ENCODE data around the gene HOOK1. TPM values are rescaled to one million over a fixed set of nuclear protein-coding genes. Genes with fewer than 3 reads are reported as not detected.

The HOOK1 gene
- total RNA-seq, 2 donors from 2014 or later, result 0.27 to 0.63 TPM

DNA sequence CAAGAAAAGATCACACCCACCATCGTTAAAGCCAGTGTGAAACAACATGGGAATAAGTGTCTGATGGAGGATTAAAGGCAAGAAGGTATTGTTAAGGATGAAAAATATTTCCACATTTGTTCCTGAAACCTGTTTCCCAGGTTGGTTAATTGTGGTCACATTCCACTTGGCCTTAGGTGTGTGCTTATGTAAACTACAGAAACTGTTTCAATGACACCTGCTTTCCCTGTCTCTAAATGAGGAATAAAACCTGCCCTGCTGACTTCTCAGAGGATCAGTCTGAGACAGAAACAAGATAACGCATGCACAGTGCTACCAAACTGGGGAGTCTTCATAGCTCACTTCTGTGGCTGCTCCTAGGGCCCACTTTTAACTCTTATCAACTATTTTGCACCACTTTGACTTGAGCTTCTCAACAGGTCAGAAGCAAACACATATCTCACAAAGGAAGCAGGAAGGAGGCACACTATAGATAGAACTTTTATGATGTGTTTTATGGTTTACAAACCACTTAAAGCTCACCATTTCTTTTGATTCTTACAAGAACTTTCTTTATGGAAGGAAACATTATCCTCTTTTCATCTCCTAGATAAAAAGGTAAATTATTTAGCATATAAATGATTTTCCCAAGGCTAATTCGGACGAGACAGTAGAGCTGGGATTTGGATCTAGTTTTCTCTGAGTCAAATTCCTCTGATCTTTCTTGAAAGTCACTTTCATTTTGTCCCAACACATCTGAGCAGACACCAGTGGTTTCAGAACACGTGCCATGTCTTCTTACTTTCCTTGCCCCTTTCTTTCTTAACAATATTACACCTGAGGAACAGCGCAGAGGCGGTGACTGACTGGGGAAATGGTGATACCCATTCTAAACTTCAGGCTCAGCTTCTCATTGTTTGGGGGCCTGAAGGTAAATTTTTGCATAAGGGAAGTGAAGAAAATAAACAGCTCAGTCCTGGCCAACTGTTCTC lies 78.4 kb downstream of the HOOK1 start:
- DNase-seq (ENCODE audit: low spot score), result no peak
- Histone ChIP-seq H3K36me3 (no peaks in the 10 kb centered on the region), H3K9me3 (no peaks in the 10 kb centered on the region), H3K27me3 (replicated peaks; ENCODE audit: insufficient read depth) (peaks cover 7% of the 10 kb centered on the region), H3K4me1 (ENCODE audit: control insufficient read depth in 1 of 2, low read depth in 2 of 2) (no peaks in the 10 kb centered on the region), H3K27ac (no peak overlapping the region), H3K4me3 (no peak overlapping the region)
- no peak for ATAC-seq (ENCODE audit: insufficient number of reproducible peaks, low FRiP score, low read depth)
- TF ChIP-seq, protein P1, sequence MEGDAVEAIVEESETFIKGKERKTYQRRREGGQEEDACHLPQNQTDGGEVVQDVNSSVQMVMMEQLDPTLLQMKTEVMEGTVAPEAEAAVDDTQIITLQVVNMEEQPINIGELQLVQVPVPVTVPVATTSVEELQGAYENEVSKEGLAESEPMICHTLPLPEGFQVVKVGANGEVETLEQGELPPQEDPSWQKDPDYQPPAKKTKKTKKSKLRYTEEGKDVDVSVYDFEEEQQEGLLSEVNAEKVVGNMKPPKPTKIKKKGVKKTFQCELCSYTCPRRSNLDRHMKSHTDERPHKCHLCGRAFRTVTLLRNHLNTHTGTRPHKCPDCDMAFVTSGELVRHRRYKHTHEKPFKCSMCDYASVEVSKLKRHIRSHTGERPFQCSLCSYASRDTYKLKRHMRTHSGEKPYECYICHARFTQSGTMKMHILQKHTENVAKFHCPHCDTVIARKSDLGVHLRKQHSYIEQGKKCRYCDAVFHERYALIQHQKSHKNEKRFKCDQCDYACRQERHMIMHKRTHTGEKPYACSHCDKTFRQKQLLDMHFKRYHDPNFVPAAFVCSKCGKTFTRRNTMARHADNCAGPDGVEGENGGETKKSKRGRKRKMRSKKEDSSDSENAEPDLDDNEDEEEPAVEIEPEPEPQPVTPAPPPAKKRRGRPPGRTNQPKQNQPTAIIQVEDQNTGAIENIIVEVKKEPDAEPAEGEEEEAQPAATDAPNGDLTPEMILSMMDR (IDR thresholded peaks at IDR 0.05), result no peak

DNA sequence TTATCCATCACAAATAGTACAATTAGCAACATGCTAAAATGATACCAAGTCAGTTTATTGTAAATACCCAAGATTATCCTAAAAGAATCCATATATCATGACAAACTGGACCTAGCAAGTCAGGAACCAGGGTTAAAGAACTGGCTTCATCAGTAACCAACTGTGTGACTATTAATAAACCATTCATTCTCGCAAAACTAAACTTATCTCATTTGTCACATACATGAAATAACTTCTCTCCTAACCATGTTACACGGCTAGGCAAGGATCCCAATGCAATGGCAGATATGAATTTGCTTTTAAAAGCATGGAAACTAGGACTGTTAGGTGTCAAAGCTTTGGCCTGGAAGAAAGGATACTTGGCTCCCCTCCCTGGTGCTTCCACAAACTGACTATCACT lies 82.4 kb downstream of the HOOK1 start:
- no peaks in the 10 kb centered on the region for H3K36me3 ChIP-seq
- TF ChIP-seq, protein P1 (IDR thresholded peaks at IDR 0.05), result no peak
- H3K4me3 ChIP-seq, result no peak overlapping the region
- DNase-seq (ENCODE audit: low spot score), result no peak
- peaks cover 7% of the 10 kb centered on the region for H3K27me3 ChIP-seq (replicated peaks; ENCODE audit: insufficient read depth)
- H3K4me1 ChIP-seq (ENCODE audit: control insufficient read depth in 1 of 2, low read depth in 2 of 2), result no peaks in the 10 kb centered on the region
- ATAC-seq (ENCODE audit: insufficient number of reproducible peaks, low FRiP score, low read depth), result no peak
- no peak overlapping the region for H3K27ac ChIP-seq
- no peaks in the 10 kb centered on the region for H3K9me3 ChIP-seq

DNA sequence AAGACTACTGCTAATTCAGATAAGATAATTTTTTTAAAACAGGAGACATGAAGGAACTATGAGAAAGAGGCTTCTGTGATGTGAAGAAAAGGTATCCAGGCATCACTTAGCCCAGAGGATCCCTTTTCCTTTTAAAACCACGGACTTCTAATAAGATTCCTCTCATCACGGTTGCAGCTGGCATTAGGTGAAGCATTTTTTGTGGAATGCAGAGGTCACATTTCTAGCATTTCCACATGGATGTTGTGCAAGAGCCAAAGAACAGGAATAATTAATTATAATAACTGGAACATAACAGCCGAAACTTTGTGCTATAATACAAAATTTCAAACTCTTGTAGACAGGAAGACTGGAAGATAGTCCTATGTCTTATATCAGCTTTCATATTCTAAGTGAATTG lies 84.2 kb downstream of the HOOK1 start:
- DNase-seq (ENCODE audit: low spot score), result no peak
- peaks cover 7% of the 10 kb centered on the region for H3K27me3 ChIP-seq (replicated peaks; ENCODE audit: insufficient read depth)
- ATAC-seq (ENCODE audit: insufficient number of reproducible peaks, low FRiP score, low read depth), result no peak
- TF ChIP-seq, protein P1 (IDR thresholded peaks at IDR 0.05), result no peak
- H3K27ac ChIP-seq, result no peak overlapping the region
- H3K4me1 ChIP-seq (ENCODE audit: control insufficient read depth in 1 of 2, low read depth in 2 of 2), result no peaks in the 10 kb centered on the region
- no peaks in the 10 kb centered on the region for H3K36me3 ChIP-seq
- H3K4me3 ChIP-seq, result no peak overlapping the region
- H3K9me3 ChIP-seq, result no peaks in the 10 kb centered on the region

DNA sequence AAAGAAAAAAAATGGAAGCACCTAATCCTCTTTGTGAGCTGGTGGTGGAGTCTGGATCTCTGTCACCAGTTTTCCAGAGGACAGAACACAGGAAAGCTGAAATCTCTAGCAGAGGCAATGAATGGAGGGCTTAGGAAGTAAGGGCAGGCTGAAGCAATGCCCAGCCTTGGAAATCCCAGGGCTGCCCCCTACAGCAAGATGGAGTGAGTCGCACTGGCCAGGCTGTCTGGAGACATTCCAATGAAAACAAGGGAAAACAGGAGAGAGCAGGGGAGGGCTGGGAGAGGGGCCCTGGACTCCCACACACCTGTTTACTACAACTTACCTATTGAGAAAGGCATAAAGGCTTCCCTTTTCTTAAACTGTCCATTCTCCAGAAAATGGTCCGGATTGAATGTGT lies 85.9 kb downstream of the HOOK1 start:
- Histone ChIP-seq H3K27ac (no peak overlapping the region), H3K27me3 (replicated peaks; ENCODE audit: insufficient read depth) (peaks cover 7% of the 10 kb centered on the region), H3K9me3 (no peaks in the 10 kb centered on the region), H3K36me3 (no peaks in the 10 kb centered on the region), H3K4me3 (no peak overlapping the region), H3K4me1 (ENCODE audit: control insufficient read depth in 1 of 2, low read depth in 2 of 2) (no peaks in the 10 kb centered on the region)
- ATAC-seq (ENCODE audit: insufficient number of reproducible peaks, low FRiP score, low read depth) (no peak), DNase-seq (ENCODE audit: low spot score) (no peak)
- TF ChIP-seq, protein P1 (IDR thresholded peaks at IDR 0.05), result no peak

DNA sequence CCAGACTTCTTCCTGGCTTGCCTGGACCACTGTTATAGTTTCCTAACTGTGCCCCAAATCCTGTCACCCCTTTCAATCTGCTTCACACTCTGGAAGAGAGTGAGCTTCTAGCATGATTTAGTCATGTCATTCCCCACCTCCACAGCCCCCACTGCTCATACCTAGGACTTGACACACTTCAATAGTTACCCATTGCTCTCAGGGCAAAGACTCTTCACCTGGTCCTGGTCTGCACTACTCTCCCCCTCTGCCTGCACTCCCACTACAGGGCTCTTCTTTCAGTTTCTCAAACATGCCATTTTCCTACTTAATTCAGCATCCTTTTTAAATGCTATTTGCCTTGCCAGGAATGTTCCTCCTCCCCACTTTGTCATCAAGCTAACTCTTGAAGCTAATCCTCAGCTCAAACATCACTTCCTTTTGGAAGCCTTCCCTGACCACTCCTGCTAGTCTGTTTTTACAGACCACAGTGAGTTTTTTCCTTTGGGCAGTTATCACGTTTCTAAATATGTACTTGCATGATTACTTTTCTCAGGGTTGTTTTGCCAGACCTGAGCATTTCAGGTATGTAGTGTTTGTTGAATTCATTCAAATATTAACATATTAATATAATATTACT lies 87.1 kb downstream of the HOOK1 start:
- no peak for ATAC-seq (ENCODE audit: insufficient number of reproducible peaks, low FRiP score, low read depth)

More for the DNA sequence above, 87.1 kb downstream of the HOOK1 start:
- H3K4me1 ChIP-seq (ENCODE audit: control insufficient read depth in 1 of 2, low read depth in 2 of 2), result no peaks in the 10 kb centered on the region
- no peak overlapping the region for H3K4me3 ChIP-seq
- H3K27ac ChIP-seq, result no peak overlapping the region
- DNase-seq (ENCODE audit: low spot score), result no peak
- peaks cover 5% of the 10 kb centered on the region for H3K27me3 ChIP-seq (replicated peaks; ENCODE audit: insufficient read depth)
- TF ChIP-seq, protein P1 (IDR thresholded peaks at IDR 0.05), result no peak
- H3K36me3 ChIP-seq, result no peaks in the 10 kb centered on the region
- H3K9me3 ChIP-seq, result no peaks in the 10 kb centered on the region
